Sigmoid colon (tissue), 4 donors: ENCODE results near the gene GRIK1.

Source experiments
- EP300 ChIP-seq, 4 donors: sonication (generic); formaldehyde crosslinking; IDR thresholded peaks; one replicate each; pipeline ENCODE4 v1.6.1; 2017; ENCODE audit warnings: antibody characterized with exemption in 4 of 4
- POLR2A ChIP-seq, 2 donors: fragments of 450-650 bp; IDR thresholded peaks; one replicate each; pipeline ENCODE4 v1.6.1; 2016; ENCODE audit warnings: antibody characterized with exemption in 2 of 2, mild to moderate bottlenecking in 2 of 2, moderate library complexity in 2 of 2
- POLR2AphosphoS5 ChIP-seq, 4 donors: sonication (generic); formaldehyde crosslinking; IDR thresholded peaks; one replicate each; pipeline ENCODE4 v1.6.1; 2017; ENCODE audit warnings: antibody characterized with exemption in 4 of 4
- TF ChIP-seq, protein P1 (sequence below), 4 experiments: fragments of 450-650 bp in 3 of 4; fragments of 200-600 bp in 1 of 4; IDR thresholded peaks; one replicate each; pipeline ENCODE4 v1.5.1; 2016 to 2019; ENCODE audit warnings: antibody characterized with exemption in 4 of 4, mild to moderate bottlenecking in 3 of 4, moderate library complexity in 2 of 4

DNA sequence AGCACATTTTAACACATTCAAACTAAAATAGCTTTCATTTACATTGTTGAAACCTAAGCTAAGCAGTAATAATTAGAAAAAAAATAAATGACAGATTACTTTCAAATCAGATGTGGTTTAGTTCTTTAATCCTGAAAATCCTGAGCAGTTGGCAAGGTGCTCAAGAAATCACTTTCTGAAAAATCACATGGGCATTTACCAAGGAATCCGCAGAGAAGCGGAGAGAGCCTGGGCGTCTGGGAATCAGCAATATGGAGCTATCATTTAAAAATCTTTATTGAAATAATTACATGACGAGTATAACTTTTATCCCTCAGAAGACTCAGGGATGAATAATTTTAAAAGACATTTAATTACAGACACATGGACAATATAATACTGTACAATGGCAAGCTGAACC lies 30.2 kb downstream of the GRIK1 start:
- TF ChIP-seq, protein P1, sequence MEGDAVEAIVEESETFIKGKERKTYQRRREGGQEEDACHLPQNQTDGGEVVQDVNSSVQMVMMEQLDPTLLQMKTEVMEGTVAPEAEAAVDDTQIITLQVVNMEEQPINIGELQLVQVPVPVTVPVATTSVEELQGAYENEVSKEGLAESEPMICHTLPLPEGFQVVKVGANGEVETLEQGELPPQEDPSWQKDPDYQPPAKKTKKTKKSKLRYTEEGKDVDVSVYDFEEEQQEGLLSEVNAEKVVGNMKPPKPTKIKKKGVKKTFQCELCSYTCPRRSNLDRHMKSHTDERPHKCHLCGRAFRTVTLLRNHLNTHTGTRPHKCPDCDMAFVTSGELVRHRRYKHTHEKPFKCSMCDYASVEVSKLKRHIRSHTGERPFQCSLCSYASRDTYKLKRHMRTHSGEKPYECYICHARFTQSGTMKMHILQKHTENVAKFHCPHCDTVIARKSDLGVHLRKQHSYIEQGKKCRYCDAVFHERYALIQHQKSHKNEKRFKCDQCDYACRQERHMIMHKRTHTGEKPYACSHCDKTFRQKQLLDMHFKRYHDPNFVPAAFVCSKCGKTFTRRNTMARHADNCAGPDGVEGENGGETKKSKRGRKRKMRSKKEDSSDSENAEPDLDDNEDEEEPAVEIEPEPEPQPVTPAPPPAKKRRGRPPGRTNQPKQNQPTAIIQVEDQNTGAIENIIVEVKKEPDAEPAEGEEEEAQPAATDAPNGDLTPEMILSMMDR (IDR thresholded peaks at IDR 0.05): no peak
- TF ChIP-seq POLR2AphosphoS5 (IDR thresholded peaks at IDR 0.05) (no peak), POLR2A (IDR thresholded peaks at IDR 0.05) (no peak), EP300 (IDR thresholded peaks at IDR 0.05) (no peak)
